Esophagus muscularis mucosa (tissue), 3 donors: ENCODE measurements around the gene NMNAT3.

Experiments
- CTCF ChIP-seq, 3 experiments: fragments of 200-600 bp in 2 of 3; fragments of 450-650 bp in 1 of 3; sonication (generic) in 2 of 3; IDR thresholded peaks; one replicate each; pipeline ENCODE4 v1.5.1; 2017 to 2019; ENCODE audit warnings: antibody characterized with exemption in 3 of 3, mild to moderate bottlenecking in 2 of 3, moderate library complexity in 1 of 3
- POLR2AphosphoS5 ChIP-seq, 2 donors: sonication (generic); formaldehyde crosslinking; IDR thresholded peaks; one replicate each; pipeline ENCODE4 v1.6.1; 2017; ENCODE audit warnings: antibody characterized with exemption in 2 of 2

- TF ChIP-seq POLR2AphosphoS5 (IDR thresholded peaks at IDR 0.05) = peak in 1 of 2 donors; percentile 28
- no peak for TF ChIP-seq CTCF (IDR thresholded peaks at IDR 0.05)
These were observed 104.7 kb downstream of the NMNAT3 start for GRCh38 chr3:139572847-139573672.
